GM12865 (cell line): ENCODE measurements around the gene TAOK1.
"Not testable (repeated sequence)": the region's sequence is repeated elsewhere in the genome, so short reads cannot be mapped to it uniquely, and the experiment has no call there.

Experiments
- DNase-seq: peaks from one replicate; pipeline ENCODE4 v3.0.0; 2010; ENCODE audit warnings: low read depth
- H3K4me3 ChIP-seq: 2 replicates; pipeline ENCODE4 v1.5.1; 2011; ENCODE audit warnings: mild to moderate bottlenecking, low read depth, low read length, control low read depth
- CTCF ChIP-seq: IDR thresholded peaks from 2 replicates; pipeline ENCODE4 v1.5.1; 2011; ENCODE audit warnings: low read length, control low read depth, low read depth, inconsistent platforms; ENCODE audit not compliant: insufficient read depth; ENCODE audit errors: missing control alignments

The TAOK1 gene

GRCh38 chr17:29389982-29390850, at the start of gene TAOK1:
TSS of gene TAOK1 (plus strand) at chr17:29390363. CDS start at chr17:29451549, 61,186 bp downstream.
- TF ChIP-seq CTCF, result no peak
- peak; percentile 99 for DNase-seq
- H3K4me3 ChIP-seq, result peak within 1 kb of the TSS; percentile 92

- TF ChIP-seq CTCF, result no peak
- no peak overlapping the region for H3K4me3 ChIP-seq
- DNase-seq, result no peak
Observed at GRCh38 chr17:29341726-29342125, 48.4 kb upstream of the TAOK1 start.

- no peak for DNase-seq
- H3K4me3 ChIP-seq, result no peak overlapping the region
- no peak for TF ChIP-seq CTCF
Observed at GRCh38 chr17:29342158-29342765, 47.9 kb upstream of the TAOK1 start.

- no peak overlapping the region for H3K4me3 ChIP-seq
- TF ChIP-seq CTCF, result no peak
- DNase-seq, result no peak
Observed at GRCh38 chr17:29344201-29344856, 45.8 kb upstream of the TAOK1 start.

- H3K4me3 ChIP-seq, result no peak overlapping the region
- DNase-seq, result no peak
- no peak for TF ChIP-seq CTCF
Observed at GRCh38 chr17:29345066-29345465, 45.1 kb upstream of the TAOK1 start.

- not testable (repeated sequence) for H3K4me3 ChIP-seq, DNase-seq
Observed at GRCh38 chr17:29345470-29345869, 44.7 kb upstream of the TAOK1 start.

- H3K4me3 ChIP-seq, result no peak overlapping the region
- TF ChIP-seq CTCF, result no peak
- no peak for DNase-seq
Observed at GRCh38 chr17:29346462-29346861, 43.7 kb upstream of the TAOK1 start.
